ENCODE measurements around the gene MYO10. TPM values are rescaled to one million over a fixed set of nuclear protein-coding genes. Genes with fewer than 3 reads are reported as not detected.

The MYO10 gene
- total and polyA plus RNA-seq, 2 experiments from 2014 or later: 8.2 to 9.3 TPM

DNA sequence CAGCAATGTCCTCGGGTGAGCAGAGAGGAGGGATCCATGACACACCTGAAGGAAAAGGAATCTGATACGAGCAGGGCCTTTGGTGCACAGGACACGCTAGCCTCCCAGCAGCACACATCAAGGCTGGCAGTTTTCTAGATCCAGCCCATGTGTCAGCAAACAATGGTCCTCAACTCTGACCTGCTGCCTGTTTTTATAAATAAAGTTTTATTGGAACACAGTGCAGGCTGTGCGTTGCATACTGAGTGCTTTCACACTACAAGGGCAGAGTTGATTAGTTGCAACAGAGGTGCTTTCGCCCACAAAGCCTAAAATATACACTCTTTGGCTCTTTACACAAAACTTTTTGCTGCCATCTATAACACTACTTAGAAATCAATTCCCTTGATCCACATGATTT lies 147.1 kb downstream of the MYO10 start:
- H3K9me3 ChIP-seq (ENCODE audit: low read depth): no peaks in the 10 kb centered on the region
- no peaks in the 10 kb centered on the region for H3K4me1 ChIP-seq (ENCODE audit: low read depth)
- no peak overlapping the region for H3K27ac ChIP-seq
- H3K36me3 ChIP-seq: no peaks in the 10 kb centered on the region
- no peaks in the 10 kb centered on the region for H3K27me3 ChIP-seq
- DNase-seq (ENCODE audit: low read depth in 1 of 2, low spot score in 1 of 2): no peak
- H3K4me3 ChIP-seq: no peak overlapping the region
- TF ChIP-seq, protein P1, sequence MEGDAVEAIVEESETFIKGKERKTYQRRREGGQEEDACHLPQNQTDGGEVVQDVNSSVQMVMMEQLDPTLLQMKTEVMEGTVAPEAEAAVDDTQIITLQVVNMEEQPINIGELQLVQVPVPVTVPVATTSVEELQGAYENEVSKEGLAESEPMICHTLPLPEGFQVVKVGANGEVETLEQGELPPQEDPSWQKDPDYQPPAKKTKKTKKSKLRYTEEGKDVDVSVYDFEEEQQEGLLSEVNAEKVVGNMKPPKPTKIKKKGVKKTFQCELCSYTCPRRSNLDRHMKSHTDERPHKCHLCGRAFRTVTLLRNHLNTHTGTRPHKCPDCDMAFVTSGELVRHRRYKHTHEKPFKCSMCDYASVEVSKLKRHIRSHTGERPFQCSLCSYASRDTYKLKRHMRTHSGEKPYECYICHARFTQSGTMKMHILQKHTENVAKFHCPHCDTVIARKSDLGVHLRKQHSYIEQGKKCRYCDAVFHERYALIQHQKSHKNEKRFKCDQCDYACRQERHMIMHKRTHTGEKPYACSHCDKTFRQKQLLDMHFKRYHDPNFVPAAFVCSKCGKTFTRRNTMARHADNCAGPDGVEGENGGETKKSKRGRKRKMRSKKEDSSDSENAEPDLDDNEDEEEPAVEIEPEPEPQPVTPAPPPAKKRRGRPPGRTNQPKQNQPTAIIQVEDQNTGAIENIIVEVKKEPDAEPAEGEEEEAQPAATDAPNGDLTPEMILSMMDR (IDR thresholded peaks at IDR 0.05; ENCODE audit: low read depth, low read length): no peak

DNA sequence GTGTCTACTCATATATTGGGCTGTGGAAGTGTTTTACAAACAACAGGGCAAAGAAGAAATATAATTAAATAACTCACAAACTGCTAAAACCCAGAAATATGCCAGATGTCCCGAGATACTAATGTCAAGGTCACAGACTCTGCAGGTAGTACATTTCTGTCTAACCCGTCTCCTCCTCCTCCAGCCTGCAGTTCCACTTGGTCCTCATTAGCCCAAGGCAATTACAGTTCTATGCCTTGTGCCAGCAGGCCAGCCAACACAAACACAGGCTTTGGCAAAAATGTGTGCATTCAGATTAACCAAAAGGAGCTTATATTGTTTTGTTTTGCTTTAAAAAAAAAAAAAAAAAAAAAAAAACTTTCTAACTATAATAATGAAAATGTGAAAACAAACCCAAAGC lies 148.8 kb downstream of the MYO10 start:
- TF ChIP-seq, protein P1 (IDR thresholded peaks at IDR 0.05; ENCODE audit: low read depth, low read length): no peak

DNA sequence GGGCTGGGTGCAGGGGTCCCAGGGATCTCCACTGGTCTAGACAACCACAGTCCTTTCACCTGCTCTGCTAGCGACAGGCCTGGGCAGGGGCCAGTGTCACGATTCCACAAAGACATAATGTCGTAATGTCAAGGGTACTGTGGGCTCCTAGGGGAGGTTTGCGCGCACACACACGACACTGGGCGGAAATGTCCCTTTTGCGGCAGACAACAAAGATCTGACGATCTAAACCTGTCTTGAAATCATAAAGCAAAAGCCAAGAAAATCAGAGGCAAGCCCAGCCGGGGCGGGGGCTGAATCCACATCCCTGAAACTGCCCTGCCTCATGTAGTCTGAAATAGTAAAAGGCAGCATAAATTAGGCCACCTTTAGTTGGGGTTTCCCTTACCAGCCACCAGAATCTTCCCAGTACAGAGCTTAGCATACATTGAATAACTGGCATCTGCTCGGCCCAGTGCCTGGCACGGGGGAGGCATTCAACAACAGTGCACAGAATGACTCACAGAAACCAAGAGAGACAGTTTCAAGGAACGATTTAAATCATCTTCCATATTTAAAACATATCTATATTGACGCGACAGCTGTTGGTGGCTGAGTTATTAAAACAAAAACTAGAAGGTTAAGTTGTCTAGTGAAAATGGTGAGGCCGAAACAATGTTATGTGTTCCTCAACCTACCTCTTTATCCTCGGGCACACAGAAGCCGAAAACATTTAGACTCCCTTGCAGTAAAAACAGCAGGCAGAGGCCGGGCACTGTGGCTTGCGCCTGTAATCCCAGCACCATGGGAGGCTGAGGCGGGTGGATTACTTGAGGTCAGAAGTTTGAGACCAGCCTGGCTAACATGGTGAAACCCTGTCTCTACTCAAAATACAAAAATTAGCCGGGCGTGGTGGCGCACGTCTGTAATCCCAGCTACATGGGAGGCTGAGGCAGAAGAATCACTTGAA lies 151.0 kb downstream of the MYO10 start:
- H3K4me1 ChIP-seq (ENCODE audit: low read depth): no peaks in the 10 kb centered on the region
- no peaks in the 10 kb centered on the region for H3K36me3 ChIP-seq
- no peaks in the 10 kb centered on the region for H3K9me3 ChIP-seq (ENCODE audit: low read depth)
- no peaks in the 10 kb centered on the region for H3K27me3 ChIP-seq
- no peak overlapping the region for H3K4me3 ChIP-seq
- DNase-seq (ENCODE audit: low read depth in 1 of 2, low spot score in 1 of 2): no peak
- no peak overlapping the region for H3K27ac ChIP-seq
- TF ChIP-seq, protein P1 (IDR thresholded peaks at IDR 0.05; ENCODE audit: low read depth, low read length): no peak

More for the DNA sequence above, 148.8 kb downstream of the MYO10 start:
- Histone ChIP-seq H3K4me3 (no peak overlapping the region), H3K36me3 (no peaks in the 10 kb centered on the region), H3K9me3 (ENCODE audit: low read depth) (no peaks in the 10 kb centered on the region), H3K27me3 (no peaks in the 10 kb centered on the region), H3K4me1 (ENCODE audit: low read depth) (no peaks in the 10 kb centered on the region), H3K27ac (no peak overlapping the region)
- DNase-seq (ENCODE audit: low read depth in 1 of 2, low spot score in 1 of 2): no peak

DNA sequence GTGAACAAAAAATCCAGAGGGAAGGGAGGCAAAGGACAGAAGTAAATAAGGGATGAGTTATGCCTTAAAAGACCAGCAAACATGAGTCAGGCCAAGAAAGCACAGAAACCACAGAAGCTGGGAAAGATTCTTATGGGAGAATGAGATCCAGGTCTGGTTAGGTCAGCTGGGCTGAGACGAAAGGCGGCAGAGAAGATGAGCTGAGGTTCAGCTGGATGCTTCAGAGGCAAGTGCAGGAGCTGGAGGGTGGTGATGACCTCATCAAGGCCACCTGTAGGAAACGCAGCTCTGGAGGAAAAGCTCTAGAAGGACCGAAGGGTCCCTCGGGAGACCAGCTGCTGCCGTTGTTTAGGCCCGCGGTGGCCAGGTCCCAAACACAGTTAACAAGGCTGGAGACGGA lies 152.0 kb downstream of the MYO10 start:
- no peaks in the 10 kb centered on the region for H3K4me1 ChIP-seq (ENCODE audit: low read depth)
- TF ChIP-seq, protein P1 (IDR thresholded peaks at IDR 0.05; ENCODE audit: low read depth, low read length): no peak

DNA sequence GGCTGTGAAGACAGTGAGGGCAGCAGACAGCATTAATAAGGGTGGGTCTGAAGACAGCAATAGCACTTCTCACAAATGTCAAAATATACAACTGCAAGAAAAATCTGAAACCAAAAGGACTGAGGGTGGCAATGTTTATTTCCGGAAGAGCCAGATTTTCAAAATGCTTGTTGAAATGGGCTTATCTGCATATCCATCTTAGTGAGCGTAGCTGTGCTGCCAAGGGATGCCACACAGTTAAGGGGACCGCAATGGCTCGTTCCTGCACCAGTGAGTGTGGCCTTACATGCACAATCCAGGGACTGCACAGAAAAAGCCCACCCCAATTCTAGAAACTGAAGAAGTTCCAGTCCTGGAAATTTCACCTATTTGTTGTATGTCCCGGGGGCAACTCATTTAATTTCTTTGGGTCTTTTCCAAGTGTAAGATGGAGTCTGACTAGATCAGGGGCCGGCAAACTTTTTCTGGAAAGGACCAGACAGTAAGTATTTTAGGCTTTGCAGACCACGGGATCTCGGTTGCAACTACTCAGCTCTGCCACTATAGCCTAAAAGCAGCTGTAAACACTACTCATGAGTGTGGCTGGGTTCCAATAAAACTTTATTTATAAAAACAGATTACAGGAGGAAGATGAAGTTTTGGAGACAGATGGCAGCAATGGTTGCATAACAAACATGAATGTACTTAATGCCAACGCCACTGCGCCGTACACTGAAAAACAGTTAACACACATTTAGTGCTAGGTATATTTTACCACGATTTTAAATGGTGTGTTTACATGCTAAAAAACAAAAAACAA lies 154.1 kb downstream of the MYO10 start:
- Histone ChIP-seq H3K4me3 (no peak overlapping the region), H3K4me1 (ENCODE audit: low read depth) (no peaks in the 10 kb centered on the region), H3K27ac (no peak overlapping the region), H3K36me3 (no peaks in the 10 kb centered on the region), H3K27me3 (no peaks in the 10 kb centered on the region), H3K9me3 (ENCODE audit: low read depth) (no peaks in the 10 kb centered on the region)
- DNase-seq (ENCODE audit: low read depth in 1 of 2, low spot score in 1 of 2): no peak
- TF ChIP-seq, protein P1 (IDR thresholded peaks at IDR 0.05; ENCODE audit: low read depth, low read length): no peak

More for the DNA sequence above, 152.0 kb downstream of the MYO10 start:
- no peaks in the 10 kb centered on the region for H3K9me3 ChIP-seq (ENCODE audit: low read depth)
- no peaks in the 10 kb centered on the region for H3K27me3 ChIP-seq
- peak in 1 of 2 donors; percentile 33 for DNase-seq (ENCODE audit: low read depth in 1 of 2, low spot score in 1 of 2)
- H3K4me3 ChIP-seq: no peak overlapping the region
- H3K36me3 ChIP-seq: no peaks in the 10 kb centered on the region
- H3K27ac ChIP-seq: no peak overlapping the region

All from cardiac muscle cell (in vitro differentiated cells and primary cell).